Activated T-helper 17 cell treated with anti-CD3 and anti-CD28 coated beads, Interleukin-2, amount 50 U/mL, for 72 hours (primary cell): ENCODE data around the gene DCT. TPM values are rescaled to one million over a fixed set of nuclear protein-coding genes. Genes with fewer than 3 reads are reported as not detected.

Source experiments
- ATAC-seq: fragments of 150-1000 bp; cut with Tn5 transposase; replicated peaks from 2 replicates; pipeline ENCODE4 v1.10.0; 2021; ENCODE audit warnings: mild to moderate bottlenecking, moderate library complexity
- H3K27ac Mint-ChIP-seq: one replicate; pipeline ENCODE4 v1.8.0; 2022; ENCODE audit warnings: mixed read lengths
- H3K27me3 Mint-ChIP-seq: one replicate; pipeline ENCODE4 v1.8.0; 2022; ENCODE audit warnings: mixed read lengths
- H3K36me3 Mint-ChIP-seq: one replicate; pipeline ENCODE4 v1.8.0; 2022; ENCODE audit warnings: low read depth, mild to moderate bottlenecking, mixed read lengths
- H3K4me1 Mint-ChIP-seq: one replicate; pipeline ENCODE4 v1.8.0; 2022; ENCODE audit warnings: mixed read lengths
- H3K4me3 Mint-ChIP-seq: one replicate; pipeline ENCODE4 v1.8.0; 2022; ENCODE audit warnings: mild to moderate bottlenecking, mixed read lengths
- H3K9me3 Mint-ChIP-seq: one replicate; pipeline ENCODE4 v1.8.0; 2022; ENCODE audit warnings: mixed read lengths
- total RNA-seq, 2 donors: library from RNA; stranded (reverse); gene quantifications; one replicate each; pipeline ENCODE4 v1.2.3, GENCODE V29; 2022

Gene DCT
- total RNA-seq, 2 donors from 2014 or later = 0.29 TPM; not detected in 1

- H3K4me3 Mint-ChIP-seq = no peak overlapping the region
- no peaks in the 10 kb centered on the region for H3K4me1 Mint-ChIP-seq
- H3K9me3 Mint-ChIP-seq = no peaks in the 10 kb centered on the region
- no peaks in the 10 kb centered on the region for H3K36me3 Mint-ChIP-seq
- peaks cover 19% of the 10 kb centered on the region for H3K27me3 Mint-ChIP-seq
- no peak for ATAC-seq
- H3K27ac Mint-ChIP-seq = no peak overlapping the region
Observed at GRCh38 chr13:94395860-94396259, 83.6 kb downstream of the DCT start.

GRCh38 chr13:94394723-94395122, 84.8 kb downstream of the DCT start:
- no peaks in the 10 kb centered on the region for H3K9me3 Mint-ChIP-seq
- peaks cover 19% of the 10 kb centered on the region for H3K27me3 Mint-ChIP-seq
- no peaks in the 10 kb centered on the region for H3K4me1 Mint-ChIP-seq
- no peaks in the 10 kb centered on the region for H3K36me3 Mint-ChIP-seq
- no peak overlapping the region for H3K27ac Mint-ChIP-seq
- no peak overlapping the region for H3K4me3 Mint-ChIP-seq
- ATAC-seq = no peak

- ATAC-seq = no peak
- H3K4me3 Mint-ChIP-seq = no peak overlapping the region
- no peaks in the 10 kb centered on the region for H3K36me3 Mint-ChIP-seq
- H3K4me1 Mint-ChIP-seq = no peaks in the 10 kb centered on the region
- H3K27ac Mint-ChIP-seq = no peak overlapping the region
- H3K9me3 Mint-ChIP-seq = no peaks in the 10 kb centered on the region
- peaks cover 4% of the 10 kb centered on the region for H3K27me3 Mint-ChIP-seq
Observed at GRCh38 chr13:94390881-94391280, 88.6 kb downstream of the DCT start.

DNA sequence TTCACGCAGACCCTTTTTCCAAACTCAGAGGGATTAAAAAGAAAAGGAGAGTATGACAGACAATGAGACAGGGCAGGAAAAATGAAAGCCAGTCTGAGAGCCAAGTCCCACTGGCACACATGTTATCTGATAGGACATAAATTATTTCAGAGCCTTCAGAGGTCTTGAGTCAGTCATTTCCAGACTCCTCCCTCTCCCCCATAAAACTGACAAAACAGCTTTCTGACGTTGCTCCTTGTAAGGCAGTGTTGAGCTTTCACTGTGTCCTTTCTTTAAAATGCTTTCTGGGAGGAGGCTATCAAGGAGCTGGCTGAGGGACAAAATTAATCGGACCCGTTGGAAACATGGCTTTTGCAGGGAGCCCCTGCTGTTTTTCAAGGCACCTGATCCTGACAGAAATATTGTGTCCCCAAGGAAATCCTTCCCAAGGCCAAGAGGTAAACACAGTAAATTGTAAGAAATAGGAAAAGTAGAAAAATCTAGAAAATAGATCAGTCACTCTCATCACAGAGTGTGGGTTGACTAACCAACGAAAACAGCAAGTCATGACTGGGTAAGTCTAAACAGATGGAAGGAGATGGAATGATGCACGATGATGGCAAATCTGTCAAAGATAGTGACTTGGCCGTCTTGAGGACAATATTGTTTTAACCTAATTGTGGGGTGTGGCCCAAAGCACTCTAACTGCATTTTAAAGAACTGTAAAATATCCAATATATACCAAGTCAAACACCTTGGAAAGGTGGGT, 89.7 kb downstream of the DCT start:
- H3K9me3 Mint-ChIP-seq = no peaks in the 10 kb centered on the region
- H3K4me1 Mint-ChIP-seq = no peaks in the 10 kb centered on the region
- no peaks in the 10 kb centered on the region for H3K36me3 Mint-ChIP-seq
- H3K27ac Mint-ChIP-seq = no peak overlapping the region
- H3K4me3 Mint-ChIP-seq = no peak overlapping the region
- ATAC-seq = no peak
- H3K27me3 Mint-ChIP-seq = peaks cover 4% of the 10 kb centered on the region

DNA sequence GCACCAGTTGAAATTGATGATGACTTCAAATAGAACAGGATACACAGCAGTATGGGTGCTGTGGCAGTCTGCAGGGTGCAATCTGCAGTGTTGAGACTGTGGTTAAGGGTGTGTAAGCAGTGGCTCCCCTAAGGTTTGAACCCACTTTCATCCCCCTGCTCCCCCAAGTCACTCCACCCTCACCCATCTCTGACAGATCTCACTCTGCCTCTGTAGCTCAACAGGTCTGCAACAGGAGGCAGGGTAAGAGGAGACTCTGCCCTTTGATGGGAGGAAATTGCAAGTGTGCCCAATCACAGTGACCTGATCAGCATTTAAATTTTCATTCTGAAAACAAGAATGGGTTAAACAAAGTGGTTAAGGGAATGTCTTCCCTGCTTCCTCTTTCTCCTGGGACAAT, 92.4 kb downstream of the DCT start:
- Mint-ChIP-seq H3K36me3 (no peaks in the 10 kb centered on the region), H3K4me1 (no peaks in the 10 kb centered on the region)

More for the DNA sequence above, 92.4 kb downstream of the DCT start:
- H3K9me3 Mint-ChIP-seq = no peaks in the 10 kb centered on the region
- ATAC-seq = no peak
- H3K27me3 Mint-ChIP-seq = peaks cover 4% of the 10 kb centered on the region
- H3K4me3 Mint-ChIP-seq = no peak overlapping the region
- H3K27ac Mint-ChIP-seq = no peak overlapping the region

Other genes with a start within 250 kb of the DCT start
- gene TGDS, start 116.5 kb upstream of the DCT start, total RNA-seq = 10 to 100 TPM; 18.2 to 24.4 TPM
- 1 to 10 TPM; 6.7 to 8.0 TPM for gene GPR180, start 122.2 kb upstream of the DCT start, total RNA-seq
- gene SOX21, start 232.9 kb upstream of the DCT start, total RNA-seq = not detected